ENCODE data around the gene ALLC.

- no peak for TF ChIP-seq CTCF (IDR thresholded peaks at IDR 0.05 in 8 of 11, conservative IDR thresholded peaks at IDR 0.05 in 3 of 11)
- TF ChIP-seq POLR2A (IDR thresholded peaks at IDR 0.05): no peak
Observed at GRCh38 chr2:3631851-3632659, 25.9 kb upstream of the ALLC start.
